Left renal pelvis (tissue), 4 donors: ENCODE results near the gene BMP10. TPM values are rescaled to one million over a fixed set of nuclear protein-coding genes. Genes with fewer than 3 reads are reported as not detected.

Experiments
- DNase-seq, 4 donors: peaks; one replicate each; pipeline ENCODE4 v3.0.0-alpha.2; 2013; ENCODE audit warnings: low read depth in 4 of 4, low spot score in 3 of 4
- polyA plus RNA-seq, 4 donors: library from polyadenylated mRNA; unstranded; fragments of 120-200 nt; gene quantifications; one replicate each; pipeline ENCODE4 v1.2.1, GENCODE V29; 2013; ENCODE audit not compliant: insufficient read length in 4 of 4

The BMP10 gene
- polyA plus RNA-seq, 4 donors: not detected

- DNase-seq: no peak
Observed at GRCh38 chr2:68825866-68826265, 45.3 kb downstream of the BMP10 start.

- DNase-seq: no peak
Observed at GRCh38 chr2:68824831-68825230, 46.4 kb downstream of the BMP10 start.

- DNase-seq: no peak
Observed at GRCh38 chr2:68822207-68822872, 48.9 kb downstream of the BMP10 start.

GRCh38 chr2:68819556-68819955 is 51.6 kb downstream of the BMP10 start:
- DNase-seq: no peak

- DNase-seq: no peak
Observed at GRCh38 chr2:68817306-68817705, 53.9 kb downstream of the BMP10 start.

Other genes starting within 250 kb of the BMP10 start
- 1 to 10 TPM in 1 of 4 donors, under 1 TPM in 3; 0.15 to 1.1 (median 0.44) TPM for gene PROKR1, start 227.8 kb downstream of the BMP10 start, polyA plus RNA-seq
- gene ARHGAP25, start 136.6 kb downstream of the BMP10 start, polyA plus RNA-seq: 1 to 10 TPM; 5.9 to 8.1 (median 7.8) TPM
- gene GKN2, start 81.5 kb upstream of the BMP10 start, polyA plus RNA-seq: not detected
- gene GKN1, start 103.2 kb upstream of the BMP10 start, polyA plus RNA-seq: not detected
- gene ANTXR1, start 141.8 kb upstream of the BMP10 start, polyA plus RNA-seq: 100 to 1,000 TPM in 3 of 4 donors, 10 to 100 TPM in 1; 70.5 to 278 (median 108) TPM